ENCODE results near the gene TMPRSS12.
"Not testable (repeated sequence)": the region's sequence is repeated elsewhere in the genome, so short reads cannot be mapped to it uniquely, and the experiment has no call there.

TMPRSS12 gene

GRCh38 chr12:50865266-50865665 lies 22.5 kb downstream of the TMPRSS12 start:
- H3K4me3 ChIP-seq (ENCODE audit: low read depth, low read length), result no peak overlapping the region
- DNase-seq (ENCODE audit: low read depth), result no peak
- no peak for TF ChIP-seq CTCF (conservative IDR thresholded peaks at IDR 0.05; ENCODE audit: low read depth, low read length)

- not testable (repeated sequence) for H3K4me3 ChIP-seq (ENCODE audit: low read depth, low read length); DNase-seq (ENCODE audit: low read depth)
Observed at GRCh38 chr12:50868881-50869280, 26.2 kb downstream of the TMPRSS12 start.

DNA sequence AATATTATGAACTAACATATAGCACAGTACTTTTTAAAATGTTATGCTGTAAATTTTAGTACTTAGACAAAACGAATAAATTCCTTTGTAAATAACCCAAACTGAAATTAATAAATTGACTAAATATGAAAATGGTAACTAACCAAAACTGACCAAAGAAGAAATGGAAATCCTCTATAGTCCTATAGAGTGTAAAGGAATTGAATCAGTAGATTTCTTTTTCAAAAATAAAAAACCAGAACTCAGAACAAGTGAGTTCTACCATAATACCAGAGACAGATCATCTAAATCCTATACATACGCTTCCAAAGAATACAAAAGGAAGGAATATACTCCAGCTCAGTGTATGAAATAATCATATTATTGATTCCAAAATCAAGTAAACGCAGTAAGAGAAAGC lies 39.8 kb downstream of the TMPRSS12 start:
- TF ChIP-seq CTCF (conservative IDR thresholded peaks at IDR 0.05; ENCODE audit: low read depth, low read length), result no peak
- DNase-seq (ENCODE audit: low read depth), result no peak
- no peak overlapping the region for H3K4me3 ChIP-seq (ENCODE audit: low read depth, low read length)

- TF ChIP-seq CTCF (conservative IDR thresholded peaks at IDR 0.05; ENCODE audit: low read depth, low read length), result no peak
- DNase-seq (ENCODE audit: low read depth), result no peak
- H3K4me3 ChIP-seq (ENCODE audit: low read depth, low read length), result no peak overlapping the region
Observed at GRCh38 chr12:50887191-50887590, 44.5 kb downstream of the TMPRSS12 start.

DNA sequence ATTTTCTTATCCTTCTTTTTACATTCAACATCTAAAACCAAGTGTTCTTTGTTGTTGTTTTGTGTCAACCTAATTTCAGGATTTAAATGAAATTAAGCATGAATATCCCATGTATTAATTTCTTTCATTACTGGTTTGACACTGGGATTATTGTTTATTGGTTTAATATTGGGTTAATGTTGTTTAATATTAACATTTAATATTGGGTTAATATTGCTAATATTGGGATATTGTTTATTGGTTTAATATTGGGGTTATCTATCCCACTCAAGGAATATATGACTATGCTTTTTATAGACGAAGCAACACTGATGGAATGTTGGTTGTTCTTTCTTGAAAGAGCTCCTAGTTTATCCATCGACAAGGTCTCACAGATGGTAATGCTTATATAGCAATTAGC lies 45.9 kb downstream of the TMPRSS12 start:
- H3K4me3 ChIP-seq (ENCODE audit: low read depth, low read length), result no peak overlapping the region
- no peak for TF ChIP-seq CTCF (conservative IDR thresholded peaks at IDR 0.05; ENCODE audit: low read depth, low read length)
- no peak for DNase-seq (ENCODE audit: low read depth)

GRCh38 chr12:50894241-50894640 lies 51.5 kb downstream of the TMPRSS12 start:
- TF ChIP-seq CTCF (conservative IDR thresholded peaks at IDR 0.05; ENCODE audit: low read depth, low read length), result no peak
- no peak for DNase-seq (ENCODE audit: low read depth)
- H3K4me3 ChIP-seq (ENCODE audit: low read depth, low read length), result no peak overlapping the region

GRCh38 chr12:50901685-50902113 lies 59.0 kb downstream of the TMPRSS12 start:
- H3K4me3 ChIP-seq (ENCODE audit: low read depth, low read length), result no peak overlapping the region
- no peak for TF ChIP-seq CTCF (conservative IDR thresholded peaks at IDR 0.05; ENCODE audit: low read depth, low read length)
- DNase-seq (ENCODE audit: low read depth), result no peak

DNA sequence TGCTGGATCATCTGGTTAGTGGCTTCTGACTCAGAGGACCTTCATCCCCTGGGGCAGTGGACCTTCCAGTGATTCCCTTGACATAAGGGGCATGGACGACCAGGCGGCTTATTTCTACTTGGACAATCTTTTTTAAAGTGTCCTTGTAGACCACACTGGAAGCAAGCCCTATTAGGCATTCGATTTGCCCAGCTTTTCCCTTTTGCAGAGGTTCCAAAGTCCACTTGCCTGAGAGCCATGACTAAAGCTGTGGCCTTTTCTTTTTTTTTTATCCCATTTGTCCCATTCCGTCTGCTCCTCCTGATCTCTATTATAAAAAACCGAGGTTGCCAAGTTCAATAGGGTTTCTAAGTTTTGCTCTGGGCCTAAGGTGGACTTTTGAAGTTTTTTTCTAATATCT lies 65.8 kb downstream of the TMPRSS12 start:
- DNase-seq (ENCODE audit: low read depth); H3K4me3 ChIP-seq (ENCODE audit: low read depth, low read length): not testable (repeated sequence)

GRCh38 chr12:50912361-50912760 lies 69.6 kb downstream of the TMPRSS12 start:
- not testable (repeated sequence) for H3K4me3 ChIP-seq (ENCODE audit: low read depth, low read length); DNase-seq (ENCODE audit: low read depth)
